HG02943 (cell line): ENCODE data around the gene WRAP53.
"Not testable (repeated sequence)": the region's sequence is repeated elsewhere in the genome, so short reads cannot be mapped to it uniquely, and the experiment has no call there.

Experiments
- ATAC-seq: cut with Tn5 transposase; IDR thresholded peaks from one replicate; pipeline ENCODE4 v1.9.1; 2021; ENCODE audit warnings: mild to moderate bottlenecking, low read depth, moderate library complexity; ENCODE audit not compliant: unreplicated experiment

WRAP53 gene

GRCh38 chr17:7687908-7688807 is at the start of gene WRAP53:
WRAP53 (plus strand) TSS chr17:7688477; CDS start chr17:7688649, 172 bp downstream.
- peak; percentile 79 for ATAC-seq

DNA sequence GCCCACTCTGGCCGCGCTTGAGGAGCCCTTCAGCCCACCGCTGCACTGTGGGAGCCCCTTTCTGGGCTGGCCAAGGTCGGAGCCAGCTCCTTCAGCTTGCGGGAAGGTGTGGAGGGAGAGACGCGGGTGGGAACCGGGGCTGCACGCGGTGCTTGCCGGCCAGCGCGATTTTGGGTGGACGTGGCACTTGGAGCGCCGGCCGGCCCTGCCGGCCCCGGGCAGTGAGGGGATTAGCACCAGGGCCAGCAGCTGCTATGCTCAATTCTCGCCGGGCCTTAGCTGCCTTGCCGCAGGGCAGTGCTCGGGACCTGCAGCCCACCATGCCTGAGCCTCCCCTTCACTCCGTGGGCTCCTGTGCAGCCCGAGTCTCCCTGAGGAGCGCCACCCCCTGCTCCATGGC is 47.5 kb upstream of the WRAP53 start:
- no peak for ATAC-seq

DNA sequence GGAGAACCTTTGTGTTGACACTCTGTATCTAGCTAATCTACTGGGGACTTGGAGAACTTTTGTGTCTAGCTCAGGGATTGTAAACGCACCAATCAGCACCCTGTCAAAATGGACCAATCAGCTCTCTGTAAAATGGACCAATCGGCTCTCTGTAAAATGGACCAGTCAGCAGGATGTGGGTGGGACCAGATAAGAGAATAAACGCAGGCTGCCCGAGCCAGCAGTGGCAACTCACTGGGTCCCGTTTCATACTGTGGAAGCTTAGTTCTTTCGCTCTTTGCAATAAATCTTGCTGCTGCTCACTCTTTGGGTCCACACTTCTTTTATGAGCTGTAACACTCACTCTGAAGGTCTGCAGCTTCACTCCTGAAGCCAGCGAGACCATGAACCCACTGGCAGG is 46.6 kb upstream of the WRAP53 start:
- not testable (repeated sequence) for ATAC-seq

DNA sequence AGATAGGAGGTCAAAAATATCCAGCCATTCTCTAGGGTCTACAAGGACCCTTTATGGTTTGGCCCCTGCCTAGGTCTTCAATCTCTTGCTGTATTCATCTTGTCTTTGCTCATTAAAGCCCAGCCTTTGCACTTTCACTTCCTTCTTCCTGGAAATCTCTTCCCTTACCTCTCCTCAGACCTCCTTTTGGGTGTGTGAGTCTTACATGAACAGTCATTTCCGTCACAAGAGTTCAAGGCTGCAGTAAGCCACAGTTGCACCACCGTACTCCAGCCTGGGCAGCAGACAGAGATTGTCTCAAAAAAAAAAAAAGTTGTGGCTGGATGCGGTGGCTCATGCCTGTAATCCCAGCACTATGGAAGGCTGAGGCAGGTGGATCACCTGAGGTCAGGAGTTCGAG is 43.5 kb upstream of the WRAP53 start:
- no peak for ATAC-seq

GRCh38 chr17:7646457-7646856 is 41.8 kb upstream of the WRAP53 start:
- ATAC-seq, result no peak

DNA sequence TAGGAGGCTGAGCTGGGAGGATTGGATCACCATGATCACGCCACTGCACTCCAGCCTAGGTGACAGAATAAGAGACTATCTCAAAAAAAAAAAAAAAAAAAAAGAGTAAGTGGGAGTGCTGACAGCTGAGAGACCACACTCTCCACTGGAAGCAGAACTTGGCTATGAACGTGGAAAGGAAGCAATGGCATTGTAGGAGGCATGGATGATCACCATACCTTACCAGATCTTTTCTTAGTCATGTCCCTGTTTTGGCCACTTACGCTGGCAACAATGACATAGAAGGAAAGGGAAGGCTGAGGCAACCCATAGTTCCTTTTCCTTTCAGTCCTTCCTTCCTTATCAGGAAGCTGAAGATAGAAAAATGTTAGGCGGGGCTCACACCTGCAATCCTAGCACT is 41.3 kb upstream of the WRAP53 start:
- no peak for ATAC-seq

DNA sequence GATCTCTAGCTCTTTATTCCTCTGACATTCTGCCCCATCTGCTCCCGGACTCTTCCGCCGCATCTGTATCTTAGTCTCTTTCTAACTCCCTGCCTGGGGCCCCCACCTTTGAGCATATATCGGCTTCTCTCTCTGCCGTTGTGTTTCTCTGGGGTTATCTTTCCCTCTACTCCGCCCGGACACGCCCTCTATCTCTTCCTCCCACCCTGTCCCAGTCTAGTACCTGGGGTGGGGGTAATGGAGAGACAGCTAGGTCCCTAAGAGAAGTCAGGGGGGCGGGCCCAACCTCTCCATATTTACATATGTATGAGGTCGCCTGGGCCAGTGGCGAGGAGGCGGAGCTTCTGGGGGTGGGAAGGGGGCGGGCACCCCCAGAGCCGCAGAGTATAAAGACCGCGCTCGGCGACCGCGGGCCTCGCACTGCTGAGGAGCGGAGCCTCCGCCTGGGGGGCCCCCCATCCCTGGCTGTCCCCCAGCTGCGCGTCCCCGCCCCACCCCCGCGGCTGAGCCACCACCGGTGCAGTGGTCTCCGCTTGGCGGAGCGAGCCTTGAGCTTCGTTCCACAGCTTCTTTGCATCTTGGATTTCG is 37.7 kb upstream of the WRAP53 start, which contains the start of gene ATP1B2:
ATP1B2 (plus strand) TSS at position 418 of the 588 bp plus-strand sequence. CDS start 593 bp downstream, outside the sequence.
- no peak for ATAC-seq

GRCh38 chr17:7651097-7651664 is 37.1 kb upstream of the WRAP53 start:
- ATAC-seq, result no peak

DNA sequence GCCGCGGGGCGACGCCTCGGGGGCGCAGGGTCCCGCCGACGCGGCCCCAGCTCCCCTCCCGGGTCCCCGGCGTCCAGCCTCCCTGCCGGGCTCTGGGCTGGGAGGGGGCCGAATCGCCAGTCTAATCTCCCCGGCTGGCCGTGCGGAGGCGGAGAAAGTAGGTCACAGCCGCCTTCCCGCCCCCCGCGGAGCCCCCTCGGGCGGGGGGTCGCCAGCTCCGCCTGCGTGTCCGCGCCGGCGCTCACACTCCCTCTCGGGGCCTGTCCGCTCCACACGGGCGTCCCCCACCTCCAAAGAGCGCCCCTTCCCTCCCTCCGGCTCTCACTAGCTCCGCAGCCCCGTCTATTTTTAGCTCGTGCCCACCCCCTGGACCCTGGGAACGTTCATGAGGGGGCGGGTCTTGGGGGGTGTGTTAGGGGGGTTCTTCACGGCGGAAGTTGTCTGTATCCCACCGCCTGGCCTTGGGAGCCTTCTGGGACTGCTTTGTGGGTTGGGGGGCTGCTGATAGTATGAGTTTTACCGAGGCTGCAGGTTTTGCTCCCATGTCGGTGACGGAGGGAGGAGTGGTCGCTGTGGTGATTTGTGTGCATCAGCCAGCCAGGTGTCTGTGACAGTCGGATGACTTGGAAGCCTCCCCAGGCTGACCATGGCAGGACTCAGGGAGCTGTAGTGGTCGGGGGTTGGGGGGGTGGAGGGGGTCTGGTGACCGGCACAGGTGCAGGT is 36.5 kb upstream of the WRAP53 start:
- no peak for ATAC-seq

- no peak for ATAC-seq
Measured at GRCh38 chr17:7652388-7653356, 35.6 kb upstream of the WRAP53 start.

GRCh38 chr17:7654832-7655540 is 33.3 kb upstream of the WRAP53 start:
- ATAC-seq, result no peak

DNA sequence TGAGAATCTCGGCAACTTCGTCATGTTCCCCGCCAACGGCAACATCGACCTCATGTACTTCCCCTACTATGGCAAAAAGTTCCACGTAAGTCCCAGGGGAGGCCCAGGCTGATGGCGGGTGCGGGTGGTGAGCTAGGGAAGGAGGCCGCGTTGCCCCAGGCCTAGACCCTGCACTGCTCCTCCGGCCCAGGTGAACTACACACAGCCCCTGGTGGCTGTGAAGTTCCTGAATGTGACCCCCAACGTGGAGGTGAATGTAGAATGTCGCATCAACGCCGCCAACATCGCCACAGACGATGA is 32.8 kb upstream of the WRAP53 start:
- ATAC-seq, result no peak

GRCh38 chr17:7656958-7657609 is 31.2 kb upstream of the WRAP53 start:
- no peak for ATAC-seq

GRCh38 chr17:7667656-7668406 is 20.4 kb upstream of the WRAP53 start:
- no peak for ATAC-seq

- ATAC-seq, result no peak
Measured at GRCh38 chr17:7668482-7668881, 19.8 kb upstream of the WRAP53 start.

DNA sequence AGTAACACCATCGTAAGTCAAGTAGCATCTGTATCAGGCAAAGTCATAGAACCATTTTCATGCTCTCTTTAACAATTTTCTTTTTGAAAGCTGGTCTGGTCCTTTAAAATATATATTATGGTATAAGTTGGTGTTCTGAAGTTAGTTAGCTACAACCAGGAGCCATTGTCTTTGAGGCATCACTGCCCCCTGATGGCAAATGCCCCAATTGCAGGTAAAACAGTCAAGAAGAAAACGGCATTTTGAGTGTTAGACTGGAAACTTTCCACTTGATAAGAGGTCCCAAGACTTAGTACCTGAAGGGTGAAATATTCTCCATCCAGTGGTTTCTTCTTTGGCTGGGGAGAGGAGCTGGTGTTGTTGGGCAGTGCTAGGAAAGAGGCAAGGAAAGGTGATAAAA is 15.0 kb upstream of the WRAP53 start:
- ATAC-seq, result no peak

- no peak for ATAC-seq
Measured at GRCh38 chr17:7674934-7675333, 13.3 kb upstream of the WRAP53 start.

GRCh38 chr17:7676533-7676932 is 11.7 kb upstream of the WRAP53 start:
- ATAC-seq, result no peak
